Left ventricle myocardium inferior (tissue), 1 donor: ENCODE measurements around the gene ACAD11. TPM values are rescaled to one million over a fixed set of nuclear protein-coding genes. Genes with fewer than 3 reads are reported as not detected.
"Not testable (repeated sequence)": the region's sequence is repeated elsewhere in the genome, so short reads cannot be mapped to it uniquely, and the experiment has no call there.

Experiments used
- DNase-seq: peaks from one replicate; pipeline ENCODE4 v3.0.0-alpha.2; 2020
- H3K27ac ChIP-seq: fragments of 200-600 bp; replicated peaks from 2 replicates; pipeline ENCODE4 v1.8.0; 2021
- H3K27me3 ChIP-seq: fragments of 200-600 bp; 2 replicates; pipeline ENCODE4 v1.8.0; 2021; ENCODE audit warnings: low read depth
- H3K36me3 ChIP-seq: fragments of 200-600 bp; 2 replicates; pipeline ENCODE4 v1.8.0; 2021
- H3K4me1 ChIP-seq: fragments of 200-600 bp; 2 replicates; pipeline ENCODE4 v1.8.0; 2021
- H3K4me3 ChIP-seq: fragments of 200-600 bp; 2 replicates; pipeline ENCODE4 v1.8.0; 2021; ENCODE audit warnings: mild to moderate bottlenecking, moderate library complexity
- H3K9me3 ChIP-seq: fragments of 200-600 bp; replicated peaks from 2 replicates; pipeline ENCODE4 v1.8.0; 2021
- CTCF ChIP-seq: fragments of 200-600 bp; IDR thresholded peaks from 2 replicates; pipeline ENCODE4 v1.8.0; 2021; ENCODE audit warnings: antibody characterized with exemption, mild to moderate bottlenecking, borderline replicate concordance
- intact Hi-C: fragments of 100-400 bp; cut with micrococcal nuclease; formaldehyde crosslinking; loops from one replicate; pipeline ENCODE4 v1.11.0; 2022
- total RNA-seq: library from RNA; stranded (reverse); fragmentation: NEBNext Ultra II Directional; extraction: Animal tissue kit (Norgen Biotek cat#: 25700); gene quantifications from one replicate; pipeline ENCODE4 v1.2.1, GENCODE V29; 2021
- donor health status: DM: no; HTN: yes; CAD: no; lungs with severe emphysema.

ACAD11 gene
- total RNA-seq, 1 donor from 2014 or later = 21.5 TPM

GRCh38 chr3:132622761-132623160, 36.8 kb downstream of the ACAD11 start:
- TF ChIP-seq CTCF = no peak
- H3K4me3 ChIP-seq = no peak overlapping the region
- H3K36me3 ChIP-seq = peaks cover 54% of the 10 kb centered on the region
- peaks cover 6% of the 10 kb centered on the region for H3K9me3 ChIP-seq
- intact Hi-C loops = no loop called here
- no peak overlapping the region for H3K27ac ChIP-seq
- no peak for DNase-seq
- H3K27me3 ChIP-seq = no peaks in the 10 kb centered on the region
- H3K4me1 ChIP-seq = peaks cover 19% of the 10 kb centered on the region

- Histone ChIP-seq H3K9me3 (peaks cover 6% of the 10 kb centered on the region), H3K36me3 (peaks cover 50% of the 10 kb centered on the region)
Measured at GRCh38 chr3:132622148-132622547, 37.5 kb downstream of the ACAD11 start.

GRCh38 chr3:132616780-132617179, 42.8 kb downstream of the ACAD11 start:
- no peak for DNase-seq
- intact Hi-C loops = no loop called here
- H3K36me3 ChIP-seq = peaks cover 38% of the 10 kb centered on the region

More at GRCh38 chr3:132622148-132622547, 37.5 kb downstream of the ACAD11 start:
- intact Hi-C loops = no loop called here
- Histone ChIP-seq H3K27ac (no peak overlapping the region), H3K27me3 (no peaks in the 10 kb centered on the region), H3K4me1 (peaks cover 19% of the 10 kb centered on the region), H3K4me3 (no peak overlapping the region)
- TF ChIP-seq CTCF = no peak
- no peak for DNase-seq

GRCh38 chr3:132615881-132616280, 43.7 kb downstream of the ACAD11 start:
- Histone ChIP-seq H3K36me3 (peaks cover 31% of the 10 kb centered on the region), H3K9me3 (peaks cover 17% of the 10 kb centered on the region), H3K4me1 (peaks cover 10% of the 10 kb centered on the region), H3K4me3 (no peak overlapping the region), H3K27ac (no peak overlapping the region), H3K27me3 (no peaks in the 10 kb centered on the region)
- DNase-seq = no peak
- intact Hi-C loops = no loop called here
- no peak for TF ChIP-seq CTCF

More at GRCh38 chr3:132616780-132617179, 42.8 kb downstream of the ACAD11 start:
- Histone ChIP-seq H3K9me3 (peaks cover 20% of the 10 kb centered on the region), H3K4me3 (no peak overlapping the region), H3K4me1 (peaks cover 12% of the 10 kb centered on the region), H3K27ac (no peak overlapping the region), H3K27me3 (no peaks in the 10 kb centered on the region)
- TF ChIP-seq CTCF = no peak

- H3K27ac ChIP-seq, H3K4me3 ChIP-seq, H3K27me3 ChIP-seq, DNase-seq, H3K4me1 ChIP-seq, intact Hi-C loops: not testable (repeated sequence)
- H3K36me3 ChIP-seq = peaks cover 27% of the 10 kb centered on the region
- H3K9me3 ChIP-seq = peaks cover 14% of the 10 kb centered on the region
Measured at GRCh38 chr3:132615301-132615700, 44.3 kb downstream of the ACAD11 start.

GRCh38 chr3:132606620-132607019, 53.0 kb downstream of the ACAD11 start:
- peak overlapping the region; percentile 21 for H3K27ac ChIP-seq
- H3K4me3 ChIP-seq, intact Hi-C loops, DNase-seq, H3K27me3 ChIP-seq: not testable (repeated sequence)
- H3K4me1 ChIP-seq = peaks cover 19% of the 10 kb centered on the region
- H3K9me3 ChIP-seq = peaks cover 12% of the 10 kb centered on the region
- H3K36me3 ChIP-seq = peaks cover 39% of the 10 kb centered on the region
